HG03575 (cell line): Measurements from ENCODE around the gene NPTX1.

ENCODE experiments used
- ATAC-seq: cut with Tn5 transposase; IDR thresholded peaks from one replicate; pipeline ENCODE4 v1.9.1; 2021; ENCODE audit not compliant: unreplicated experiment, insufficient number of reproducible peaks, low FRiP score; ENCODE audit errors: extremely low read depth

The NPTX1 gene

GRCh38 chr17:80451104-80451775 lies 25.2 kb downstream of the NPTX1 start:
- no peak for ATAC-seq

DNA sequence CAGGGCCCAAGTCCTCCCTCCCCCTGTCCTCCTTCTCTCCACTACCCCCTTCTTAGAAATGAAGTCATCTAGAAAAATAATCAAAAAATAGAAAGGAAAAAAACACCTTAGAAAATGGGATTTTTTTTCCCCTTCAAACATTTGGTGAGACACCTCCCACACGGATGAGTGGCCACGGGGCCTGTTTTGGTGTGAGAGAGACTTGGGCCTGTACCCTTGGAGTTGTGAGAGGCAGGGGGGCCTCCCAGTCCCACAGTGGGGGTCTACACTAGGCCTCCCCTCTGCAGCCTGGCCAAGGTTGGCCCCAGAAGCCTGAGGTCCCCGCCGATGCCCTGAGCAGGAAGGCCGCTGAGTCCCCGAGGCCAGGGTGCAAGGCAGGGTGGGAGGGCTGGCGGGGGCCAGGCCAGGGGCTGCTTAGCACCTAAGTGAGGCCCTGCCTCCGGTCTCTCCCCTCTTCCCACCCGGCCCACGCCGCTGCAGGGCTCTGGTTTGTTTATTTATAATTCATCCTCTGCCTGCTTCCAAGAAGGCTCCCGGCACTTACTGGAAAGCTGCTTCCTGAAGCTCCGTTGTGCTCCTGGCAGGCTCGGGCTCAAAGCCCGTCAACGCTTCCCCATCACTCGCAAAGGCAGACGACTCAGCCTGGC lies 26.4 kb downstream of the NPTX1 start:
- ATAC-seq, result no peak

- no peak for ATAC-seq
These were observed 27.0 kb downstream of the NPTX1 start for GRCh38 chr17:80449194-80449929.

- no peak for ATAC-seq
These were observed 28.6 kb downstream of the NPTX1 start for GRCh38 chr17:80447790-80448189.

- no peak for ATAC-seq
These were observed 29.6 kb downstream of the NPTX1 start for GRCh38 chr17:80446645-80447405.

- no peak for ATAC-seq
These were observed 30.7 kb downstream of the NPTX1 start for GRCh38 chr17:80445726-80446110.

- ATAC-seq, result no peak
These were observed 31.2 kb downstream of the NPTX1 start for GRCh38 chr17:80445007-80445725.

- no peak for ATAC-seq
These were observed 31.8 kb downstream of the NPTX1 start for GRCh38 chr17:80444644-80444979.

GRCh38 chr17:80443916-80444643 lies 32.3 kb downstream of the NPTX1 start:
- ATAC-seq, result no peak

- ATAC-seq, result no peak
These were observed 32.9 kb downstream of the NPTX1 start for GRCh38 chr17:80443498-80443897.

GRCh38 chr17:80442764-80443163 lies 33.6 kb downstream of the NPTX1 start:
- ATAC-seq, result no peak

DNA sequence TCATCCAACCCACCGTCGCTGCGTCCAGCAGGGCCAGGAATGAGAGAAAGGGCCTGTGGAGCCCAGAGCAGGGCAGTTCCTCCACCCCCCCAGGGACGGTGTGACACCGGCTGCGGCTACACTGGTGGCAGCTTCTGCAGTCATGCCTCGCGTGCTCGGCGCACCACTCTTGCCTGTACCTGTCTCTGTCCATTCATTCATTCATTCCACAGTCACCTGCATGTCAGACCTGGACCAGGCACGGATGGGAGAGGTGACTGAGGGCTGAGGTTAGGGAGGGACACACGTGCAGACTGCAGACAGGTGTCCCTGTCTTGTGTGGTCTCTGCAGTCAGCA lies 34.1 kb downstream of the NPTX1 start:
- ATAC-seq, result no peak

DNA sequence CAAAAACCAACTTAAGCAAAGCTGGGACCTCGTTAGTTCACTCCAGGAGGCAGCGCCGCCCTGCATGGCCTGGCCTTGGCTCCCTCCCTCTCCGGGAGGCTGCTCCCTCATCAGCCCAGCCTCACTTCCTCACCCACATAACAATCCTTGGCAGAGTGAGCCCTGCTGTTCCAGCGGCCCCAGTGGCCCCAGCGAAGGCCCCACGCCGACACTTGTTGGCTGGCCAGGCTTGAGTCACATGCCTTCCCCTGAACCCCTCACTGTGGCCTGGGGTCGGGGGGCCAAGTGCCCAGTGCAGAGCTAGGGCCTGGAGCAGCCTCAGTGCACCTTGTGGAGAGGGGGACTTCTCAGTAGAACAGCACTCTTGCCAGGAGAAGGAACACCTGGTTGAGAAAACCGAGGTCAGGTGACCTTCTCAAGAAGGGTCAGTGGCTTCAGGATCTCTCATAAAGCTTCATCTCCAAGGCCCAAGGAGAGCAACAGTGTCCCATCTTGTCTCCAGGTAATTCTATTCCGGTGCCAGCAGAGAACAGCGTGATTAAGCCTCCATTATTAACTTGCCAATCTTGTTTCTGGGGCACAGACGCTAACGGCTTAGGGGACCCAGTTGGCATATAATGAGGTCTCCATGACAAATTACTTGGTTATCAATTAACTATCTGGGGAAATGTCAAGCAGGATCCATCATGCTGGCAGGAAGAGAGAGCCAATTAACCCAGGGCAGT lies 34.6 kb downstream of the NPTX1 start:
- no peak for ATAC-seq

- no peak for ATAC-seq
These were observed 35.3 kb downstream of the NPTX1 start for GRCh38 chr17:80441133-80441578.

- no peak for ATAC-seq
These were observed 36.9 kb downstream of the NPTX1 start for GRCh38 chr17:80439499-80439898.

GRCh38 chr17:80438806-80439205 lies 37.6 kb downstream of the NPTX1 start:
- ATAC-seq, result no peak

DNA sequence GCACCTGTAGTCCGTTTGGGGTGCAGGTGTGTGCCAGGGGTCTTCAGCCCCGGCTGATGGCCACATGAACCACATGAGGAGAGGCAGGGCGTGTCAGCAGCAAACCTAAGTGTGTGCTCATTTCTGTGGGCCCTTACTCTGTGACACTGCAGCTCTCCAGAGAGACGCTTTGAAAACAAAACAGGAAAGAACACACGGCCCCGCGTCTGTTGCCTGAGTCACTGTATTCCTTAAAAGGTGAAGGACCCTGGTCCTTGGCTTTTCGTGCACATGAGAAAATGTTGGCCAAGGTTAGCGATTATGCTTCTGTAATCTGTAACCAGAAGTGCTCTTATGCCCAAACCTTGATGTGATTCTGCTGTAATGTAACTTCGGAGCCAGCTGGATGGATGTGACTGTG lies 38.9 kb downstream of the NPTX1 start:
- no peak for ATAC-seq
